HepG2 (cell line): ENCODE measurements around the gene ADARB1. TPM values are rescaled to one million over a fixed set of nuclear protein-coding genes. Genes with fewer than 3 reads are reported as not detected.

ENCODE experiments used
- ATAC-seq: fragments of 200-7000 bp; cut with Tn5 transposase; 3 replicates; pipeline ENCODE4 v1.9.1; 2020; ENCODE audit warnings: mild to moderate bottlenecking, moderate library complexity
- BruUV-seq: library from RNA; stranded (reverse); fragments of 400-500 nt; replicated peaks from 2 replicates; lab custom pipeline; 2021; lab: Mats Ljungman, UMichigan
- CTCF ChIA-PET: fragments of 300-600 bp; formaldehyde crosslinking; extraction: SDS; loops from one replicate; lab custom pipeline; 2021; ENCODE audit warnings: low total read pairs, inconsistent platforms, low intra/inter-chr PET ratio; lab: Yijun Ruan, JAX
- POLR2A ChIA-PET: fragments of 350-600 bp; sonication (Branson Sonifier 250); formaldehyde crosslinking; loops from one replicate; lab custom pipeline; 2020; ENCODE audit warnings: antibody characterized with exemption, inconsistent platforms; lab: Yijun Ruan, JAX
- DNase-seq: peaks from one replicate; pipeline ENCODE4 v3.0.0-alpha.2; 2015; ENCODE audit warnings: low spot score
- FAIRE-seq: peaks from 3 replicates; lab custom pipeline; 2011; peaks lifted over from hg19 to GRCh38; lab: Jason Lieb, UNC
- H2AFZ ChIP-seq: one replicate; pipeline ENCODE4 v1.6.1; 2011; ENCODE audit warnings: low read length, inconsistent platforms
- H3K27ac ChIP-seq: fragments of 300-600 bp; 3 replicates; pipeline ENCODE4 v1.8.0; 2011; ENCODE audit warnings: mixed run types, mild to moderate bottlenecking, mixed read lengths, low read length, inconsistent platforms; ENCODE audit not compliant: insufficient read depth; ENCODE audit errors: extremely low read length
- H3K27me3 ChIP-seq, 2 experiments: fragments of 200-600 bp in 1 of 2; 2 replicates in 1 of 2; 3 replicates in 1 of 2; pipeline versions ENCODE4 v1.6.0 to v1.8.0; 2011; ENCODE audit warnings: low read length in 2 of 2, mild to moderate bottlenecking in 2 of 2, moderate library complexity in 2 of 2, inconsistent platforms in 1 of 2; ENCODE audit not compliant: insufficient read depth in 2 of 2, control insufficient read depth in 1 of 2
- H3K36me3 ChIP-seq, 2 experiments: fragments of 200-600 bp in 1 of 2; replicated peaks in 1 of 2; 2 replicates in 1 of 2; 3 replicates in 1 of 2; pipeline versions ENCODE4 v1.5.1 to v1.8.0; 2011; ENCODE audit warnings: low read length in 2 of 2, inconsistent platforms in 1 of 2; ENCODE audit not compliant: insufficient read depth in 2 of 2, control insufficient read depth in 1 of 2
- H3K4me1 ChIP-seq: 2 replicates; pipeline ENCODE4 v1.5.1; 2012; ENCODE audit warnings: low read length, inconsistent platforms; ENCODE audit not compliant: insufficient read depth
- H3K4me2 ChIP-seq: 2 replicates; pipeline ENCODE4 v1.6.0; 2011; ENCODE audit warnings: low read depth, low read length, inconsistent platforms
- H3K4me3 ChIP-seq, 3 experiments: fragments of 200-600 bp in 1 of 3; sonication (generic), shearing (Covaris generic) in 1 of 3; replicated peaks in 1 of 3; 2 replicates each; pipeline ENCODE4 v1.5.1; 2011 to 2016; ENCODE audit warnings: low read length in 3 of 3, inconsistent platforms in 2 of 3, low read depth in 2 of 3, mild to moderate bottlenecking in 2 of 3, control low read depth in 1 of 3, mixed read lengths in 1 of 3; ENCODE audit not compliant: insufficient read depth in 1 of 3
- H3K79me2 ChIP-seq: one replicate; pipeline ENCODE4 v1.6.1; 2011; ENCODE audit warnings: low read length, inconsistent platforms; ENCODE audit not compliant: insufficient read depth
- H3K9ac ChIP-seq: 2 replicates; pipeline ENCODE4 v1.6.0; 2011; ENCODE audit warnings: mild to moderate bottlenecking, low read depth, low read length, inconsistent platforms; ENCODE audit not compliant: insufficient read depth
- H3K9me3 ChIP-seq: 2 replicates; pipeline ENCODE4 v1.5.1; 2012; ENCODE audit warnings: mild to moderate bottlenecking, low read length
- H4K20me1 ChIP-seq: 2 replicates; pipeline ENCODE4 v1.6.0; 2011; ENCODE audit warnings: inconsistent platforms, mild to moderate bottlenecking, low read length, moderate library complexity; ENCODE audit not compliant: insufficient read depth
- AKNA ChIP-seq: sonication (generic); formaldehyde crosslinking; IDR thresholded peaks from 2 replicates; pipeline ENCODE4 v1.4.0; 2020; ENCODE audit warnings: missing genetic modification reagents, borderline replicate concordance
- CHD2 ChIP-seq: IDR thresholded peaks from 2 replicates; pipeline ENCODE4 v1.6.1; 2011; ENCODE audit warnings: low read depth, low read length, improper control_type of control experiment
- DMAP1 ChIP-seq: IDR thresholded peaks from 2 replicates; pipeline ENCODE4 v1.6.1; 2016
- EEA1 ChIP-seq: sonication (generic); formaldehyde crosslinking; IDR thresholded peaks from 2 replicates; pipeline ENCODE4 v1.5.1; 2020; ENCODE audit warnings: mild to moderate bottlenecking, missing genetic modification reagents, borderline replicate concordance
- HOXA5 ChIP-seq: sonication (generic); formaldehyde crosslinking; IDR thresholded peaks from 2 replicates; pipeline ENCODE4 v1.4.0; 2020; ENCODE audit warnings: missing genetic modification reagents
- JUND ChIP-seq: sonication (generic); formaldehyde crosslinking; IDR thresholded peaks from 2 replicates; pipeline ENCODE4 v1.8.0; 2022; ENCODE audit warnings: mild to moderate bottlenecking, missing genetic modification reagents
- KDM6A ChIP-seq: IDR thresholded peaks from 2 replicates; pipeline ENCODE4 v1.6.1; 2016; ENCODE audit warnings: low read depth
- MAFG ChIP-seq: sonication (generic); formaldehyde crosslinking; IDR thresholded peaks from 2 replicates; pipeline ENCODE4 v1.5.1; 2020; ENCODE audit warnings: mild to moderate bottlenecking, missing genetic modification reagents
- SAP130 ChIP-seq: IDR thresholded peaks from 2 replicates; pipeline ENCODE4 v1.6.1; 2016; ENCODE audit warnings: low read depth
- SIN3B ChIP-seq: fragments of 150-350 bp; IDR thresholded peaks from 2 replicates; pipeline ENCODE4 v1.6.1; 2014; ENCODE audit warnings: low read length
- ZNF274 ChIP-seq: sonication (generic); formaldehyde crosslinking; IDR thresholded peaks from 2 replicates; pipeline ENCODE4 v1.5.1; 2020; ENCODE audit warnings: mild to moderate bottlenecking, missing genetic modification reagents
- ZNF460 ChIP-seq: sonication (generic); formaldehyde crosslinking; IDR thresholded peaks from 2 replicates; pipeline ENCODE4 v1.5.1; 2020; ENCODE audit warnings: missing genetic modification reagents, mild to moderate bottlenecking, borderline replicate concordance
- ZNF543 ChIP-seq: sonication (generic); formaldehyde crosslinking; IDR thresholded peaks from 2 replicates; pipeline ENCODE4 v1.4.0; 2020; ENCODE audit warnings: mild to moderate bottlenecking, missing genetic modification reagents
- ZNF670 ChIP-seq: sonication (generic); formaldehyde crosslinking; IDR thresholded peaks from 2 replicates; pipeline ENCODE4 v1.8.0; 2022; ENCODE audit warnings: mild to moderate bottlenecking, missing genetic modification reagents, borderline replicate concordance
- ZNF704 ChIP-seq: sonication (generic); formaldehyde crosslinking; IDR thresholded peaks from 2 replicates; pipeline ENCODE4 v1.8.1; 2023; ENCODE audit warnings: mild to moderate bottlenecking, inconsistent platforms, moderate library complexity, missing genetic modification reagents, borderline replicate concordance
- WGBS: methylation state at CpG from one replicate; pipeline ENCODE4 v1.1.6; 2017; ENCODE audit warnings: low lambda C conversion rate; 5-methylcytosine and 5-hydroxymethylcytosine counted together
- in situ Hi-C: cut with HindIII; loops from 2 replicates; pipeline ENCODE4 v1.10.0; 2017; ENCODE audit warnings: low pct_unique_long_range_greater_than_20kb; ENCODE audit not compliant: extremely low pct_ligation_motif_present
- intact Hi-C: fragments of 100-400 bp; cut with micrococcal nuclease; formaldehyde crosslinking; loops from one replicate; pipeline ENCODE4 v1.10.0; 2022; ENCODE audit not compliant: unreplicated experiment
- polyA plus RNA-seq, 8 experiments: library from polyadenylated mRNA; depleted of rRNA in 3 of 8; stranded (reverse) in 7 of 8; unstranded in 1 of 8; fragments of >200 nt; fragmentation: Illumina TruSeq in 4 of 8; extraction: Trizol in 4 of 8; gene quantifications; 2 replicates each; pipeline versions ENCODE4 v1.2.1 to v1.2.3, GENCODE V29; 2011 to 2016; ENCODE audit warnings: low read depth in 4 of 8, missing spikeins in 1 of 8, mixed read lengths in 1 of 8; ENCODE audit not compliant: insufficient read depth in 1 of 8
- total RNA-seq, 5 experiments: library from RNA; depleted of rRNA; stranded (reverse); fragments of >200 nt; fragmentation: Illumina TruSeq; extraction: Trizol; gene quantifications; 2 replicates each; pipeline ENCODE4 v1.2.3, GENCODE V29; 2016; ENCODE audit warnings: low read depth in 1 of 5
- TF ChIP-seq, protein P1 (sequence below): sonication (generic); formaldehyde crosslinking; IDR thresholded peaks from 2 replicates; pipeline ENCODE4 v1.5.0; 2020; ENCODE audit warnings: mild to moderate bottlenecking, missing genetic modification reagents, moderate library complexity

ADARB1 gene
- total and polyA plus RNA-seq, 2 of the 13 experiments (the other 11 are each of a cell fraction or from before 2014, with no cell fraction given), result 6.6 to 10.0 TPM

DNA sequence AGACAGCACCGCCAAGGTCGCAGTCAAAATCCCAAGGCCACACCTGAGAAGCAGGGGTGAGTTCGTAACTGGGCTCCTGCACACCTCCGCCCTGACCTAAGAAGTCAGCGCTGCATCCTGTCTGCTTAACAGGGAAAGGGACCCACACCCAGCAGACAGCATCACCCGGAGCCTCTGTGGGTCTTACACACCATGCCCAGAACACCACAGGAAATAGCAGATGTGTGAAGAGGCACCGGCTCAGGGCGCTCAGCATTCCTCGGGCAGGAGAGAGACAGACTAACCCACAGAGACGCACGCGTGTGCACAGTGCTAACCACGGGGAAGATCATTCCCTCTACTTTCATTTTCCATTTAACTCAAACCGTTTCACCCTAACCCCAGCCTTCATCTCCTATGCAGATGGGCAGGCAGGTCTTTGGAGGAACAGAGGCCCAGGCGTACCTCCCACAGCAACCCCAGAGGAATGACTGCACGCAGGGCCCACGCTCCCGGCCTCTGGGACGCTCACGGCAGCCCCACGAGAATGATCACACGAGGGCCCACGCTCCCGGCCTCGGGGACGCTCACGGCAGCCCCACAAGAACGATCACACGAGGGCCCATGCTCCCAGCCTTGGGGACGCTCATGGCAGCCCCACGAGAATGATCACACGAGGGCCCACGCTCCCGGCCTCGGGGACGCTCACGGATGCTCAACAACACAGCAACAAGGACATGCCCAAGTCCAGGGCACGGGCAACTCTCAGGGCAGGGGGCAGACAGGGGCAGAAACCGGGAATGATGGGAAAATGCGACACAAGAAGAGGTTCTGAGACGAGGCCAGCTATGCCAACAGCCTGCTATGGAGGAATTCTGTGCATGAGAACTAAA, 192.4 kb downstream of the ADARB1 start:
- TF ChIP-seq ZNF460 (CRISPR knock-in tag), result no peak
- TF ChIP-seq, protein P1, sequence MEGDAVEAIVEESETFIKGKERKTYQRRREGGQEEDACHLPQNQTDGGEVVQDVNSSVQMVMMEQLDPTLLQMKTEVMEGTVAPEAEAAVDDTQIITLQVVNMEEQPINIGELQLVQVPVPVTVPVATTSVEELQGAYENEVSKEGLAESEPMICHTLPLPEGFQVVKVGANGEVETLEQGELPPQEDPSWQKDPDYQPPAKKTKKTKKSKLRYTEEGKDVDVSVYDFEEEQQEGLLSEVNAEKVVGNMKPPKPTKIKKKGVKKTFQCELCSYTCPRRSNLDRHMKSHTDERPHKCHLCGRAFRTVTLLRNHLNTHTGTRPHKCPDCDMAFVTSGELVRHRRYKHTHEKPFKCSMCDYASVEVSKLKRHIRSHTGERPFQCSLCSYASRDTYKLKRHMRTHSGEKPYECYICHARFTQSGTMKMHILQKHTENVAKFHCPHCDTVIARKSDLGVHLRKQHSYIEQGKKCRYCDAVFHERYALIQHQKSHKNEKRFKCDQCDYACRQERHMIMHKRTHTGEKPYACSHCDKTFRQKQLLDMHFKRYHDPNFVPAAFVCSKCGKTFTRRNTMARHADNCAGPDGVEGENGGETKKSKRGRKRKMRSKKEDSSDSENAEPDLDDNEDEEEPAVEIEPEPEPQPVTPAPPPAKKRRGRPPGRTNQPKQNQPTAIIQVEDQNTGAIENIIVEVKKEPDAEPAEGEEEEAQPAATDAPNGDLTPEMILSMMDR (CRISPR knock-in tag), result no peak
- TF ChIP-seq EEA1 (CRISPR knock-in tag), result no peak
- TF ChIP-seq AKNA (CRISPR knock-in tag), result no peak
- no peak for TF ChIP-seq ZNF704 (CRISPR knock-in tag)
- TF ChIP-seq ZNF543 (CRISPR knock-in tag), result no peak
- no peak for TF ChIP-seq ZNF274
- TF ChIP-seq SAP130, result no peak
- no peak for TF ChIP-seq CHD2
- no peak for TF ChIP-seq ZNF670 (CRISPR knock-in tag)
- no peak for TF ChIP-seq MAFG
- no peak for TF ChIP-seq DMAP1 (CRISPR knock-in tag)
- TF ChIP-seq KDM6A (CRISPR knock-in tag), result no peak
- TF ChIP-seq HOXA5 (CRISPR knock-in tag), result no peak
- TF ChIP-seq JUND (CRISPR knock-in tag), result no peak
- no peak for TF ChIP-seq SIN3B
- peaks cover 10% of the 10 kb centered on the region for H3K4me1 ChIP-seq
- no peak overlapping the region for H3K9ac ChIP-seq
- H3K36me3 ChIP-seq, result peaks cover 17 to 55% of the 10 kb centered on the region in 2 experiments
- FAIRE-seq (no peak), DNase-seq (no peak), ATAC-seq (no peak; the same call in 2 of the 3 replicates)
- H3K27ac ChIP-seq, result no peak overlapping the region
- no peaks in the 10 kb centered on the region; the same call in 1 of the 2 replicates for H4K20me1 ChIP-seq
- WGBS, result 95% methylated on average over 38 of the region's 41 CpGs
- H3K4me3 ChIP-seq, result no peak overlapping the region
- no peak overlapping the region for H2AFZ ChIP-seq
- no TSS peak for BruUV-seq
- ChIA-PET CTCF (no interaction called here), POLR2A (no interaction called here)
- H3K79me2 ChIP-seq, result no peaks in the 10 kb centered on the region
- intact Hi-C loops, result no loop called here
- no peaks in the 10 kb centered on the region for H3K27me3 ChIP-seq
- in situ Hi-C loops, result no loop called here
- peaks cover 5% of the 10 kb centered on the region; the same call in 1 of the 2 replicates for H3K9me3 ChIP-seq
- H3K4me2 ChIP-seq, result no peak overlapping the region
